Caki2 (cell line): ENCODE measurements around the gene YIPF3. TPM values are rescaled to one million over a fixed set of nuclear protein-coding genes. Genes with fewer than 3 reads are reported as not detected.
"Not testable (repeated sequence)": the region's sequence is repeated elsewhere in the genome, so short reads cannot be mapped to it uniquely, and the experiment has no call there.

Experiments used
- DNase-seq: peaks from one replicate; pipeline ENCODE4 v3.0.0-alpha.2; 2015; ENCODE audit warnings: low read depth
- in situ Hi-C: cut with HindIII; loops from 2 replicates; pipeline ENCODE4 v1.10.0; 2016; ENCODE audit warnings: low sequenced_read_pairs, low pct_unique_long_range_greater_than_20kb, mixed read lengths
- total RNA-seq: library from RNA; depleted of rRNA; stranded (reverse); fragments of >200 nt; shearing (Covaris generic); gene quantifications from 2 replicates; pipeline ENCODE4 v1.2.3, GENCODE V29; 2014; ENCODE audit warnings: low replicate concordance; rRNA removed

Gene YIPF3
- total RNA-seq, 1 experiment from 2014 or later: 127 TPM

DNA sequence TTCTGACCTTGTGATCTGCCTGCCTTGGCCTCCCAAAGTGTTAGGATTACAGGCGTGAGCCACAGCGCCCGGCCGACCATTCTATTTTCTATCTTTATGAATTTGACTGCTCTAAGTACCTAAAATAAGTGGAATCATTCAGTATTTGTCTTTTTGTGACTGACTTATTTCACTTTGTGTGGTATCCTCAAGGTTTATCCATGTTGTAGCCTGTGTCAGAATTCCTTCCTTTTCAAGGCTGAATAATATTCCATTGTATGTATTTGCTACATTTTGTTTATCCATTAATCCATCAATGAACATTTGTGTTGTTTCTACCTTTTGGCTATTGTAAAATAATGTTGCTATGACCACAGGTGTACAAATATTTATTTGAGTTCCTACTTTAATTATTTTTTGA lies 44.2 kb downstream of the YIPF3 start:
- in situ Hi-C loops: no loop called here
- DNase-seq: no peak

DNA sequence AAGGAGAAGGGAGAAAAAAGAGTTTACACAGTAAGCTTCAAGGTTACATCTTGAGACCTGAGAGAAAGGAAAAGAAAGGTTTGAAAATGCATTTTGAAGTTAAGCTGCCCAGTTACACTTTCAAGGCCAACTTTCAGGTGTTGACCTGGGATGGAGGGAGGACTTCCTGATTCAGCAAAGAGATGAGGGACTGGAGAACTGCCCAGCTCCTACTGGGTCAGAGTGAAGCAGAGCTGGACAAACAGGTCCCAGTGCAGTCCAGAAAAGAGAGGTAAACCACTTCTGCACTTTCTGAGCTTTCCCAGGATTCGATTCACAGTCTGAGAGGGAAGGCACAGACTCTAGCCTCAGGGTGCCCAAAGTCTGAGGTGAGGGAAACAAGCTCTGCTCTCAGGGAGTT lies 45.3 kb downstream of the YIPF3 start:
- in situ Hi-C loops: no loop called here

DNA sequence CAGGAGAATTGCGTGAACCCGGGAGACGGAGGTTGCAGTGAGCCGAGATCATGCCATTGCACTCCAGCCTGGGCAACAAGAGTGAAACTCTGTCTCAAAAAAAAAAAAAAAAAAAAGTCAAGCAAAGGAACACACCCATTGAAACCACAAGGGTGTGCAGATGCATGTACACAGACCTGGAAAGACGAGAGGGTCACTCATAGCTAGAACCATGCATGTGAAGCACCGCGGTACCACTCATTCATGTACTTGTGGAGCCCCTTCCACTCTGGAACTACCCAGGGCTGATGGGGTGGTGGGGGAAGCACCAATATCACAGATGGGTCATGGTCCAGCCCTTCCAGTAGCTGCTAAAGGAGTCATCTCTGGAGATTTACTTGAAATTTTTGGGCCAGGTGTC lies 46.8 kb downstream of the YIPF3 start:
- in situ Hi-C loops: no loop called here

More for the DNA sequence above, 45.3 kb downstream of the YIPF3 start:
- DNase-seq: no peak

DNA sequence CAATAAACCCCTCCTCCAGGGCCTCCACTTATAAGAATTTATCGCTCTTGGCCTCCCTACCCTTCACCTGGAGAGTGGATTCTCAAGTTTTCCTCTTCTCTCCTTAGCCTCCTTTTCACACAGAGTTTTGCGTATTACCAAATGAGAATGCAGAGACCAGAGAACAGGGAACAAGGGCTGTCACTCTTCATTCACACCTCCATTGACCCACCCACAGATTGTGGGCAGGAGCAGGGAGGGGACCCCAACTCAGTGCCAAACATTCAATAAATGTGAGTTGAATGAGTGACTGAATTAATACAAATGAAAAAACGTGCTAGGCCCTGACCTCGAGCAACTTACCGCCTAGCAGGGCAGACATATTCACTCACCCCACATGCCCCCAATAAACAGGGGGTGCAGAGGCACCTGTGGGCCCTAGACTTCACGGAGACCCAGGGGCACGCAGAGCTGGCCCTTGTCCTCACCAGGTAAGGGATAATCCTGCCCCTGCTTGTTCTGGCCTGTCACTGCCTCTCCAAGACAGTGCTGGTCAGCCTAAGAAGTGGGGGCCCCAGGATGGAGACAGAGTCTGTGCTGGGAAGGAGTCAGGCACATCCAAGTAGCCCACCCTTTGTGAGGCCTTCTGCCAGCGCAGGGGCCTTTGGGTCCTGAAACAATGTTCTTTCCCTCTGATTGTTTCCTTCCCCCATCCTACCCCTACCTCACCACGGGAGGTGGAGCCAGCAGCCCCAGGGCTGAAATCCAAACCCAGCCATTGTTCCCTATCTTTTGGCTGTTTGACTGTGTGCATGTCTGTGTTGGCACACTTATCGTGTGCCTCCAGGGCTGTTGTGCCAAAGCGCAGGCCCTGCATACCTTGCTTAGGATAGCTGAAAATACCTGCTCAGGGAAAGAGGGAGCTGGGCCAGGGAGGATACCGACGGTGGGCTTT lies 47.7 kb downstream of the YIPF3 start:
- DNase-seq: no peak
- in situ Hi-C loops: no loop called here

More for the DNA sequence above, 46.8 kb downstream of the YIPF3 start:
- DNase-seq: no peak

DNA sequence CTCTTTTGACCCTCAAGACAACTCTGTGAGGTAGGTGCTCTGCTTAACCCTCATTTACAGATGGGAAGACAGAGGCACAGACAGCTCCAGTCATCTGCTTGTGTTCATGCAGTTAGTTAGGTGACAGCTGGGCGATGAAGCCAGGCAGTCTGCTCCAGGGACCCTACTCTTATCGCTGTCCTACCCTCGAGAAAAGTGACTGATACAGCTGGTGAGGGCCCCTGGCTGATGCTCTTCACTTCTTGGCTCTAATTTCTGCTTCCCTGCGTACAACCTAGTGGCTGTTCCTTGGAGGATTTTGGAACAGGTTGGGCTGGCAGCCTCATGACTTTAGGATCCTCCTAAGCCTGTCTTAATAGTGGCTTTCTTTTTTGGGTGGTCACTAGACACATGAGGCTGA lies 48.5 kb downstream of the YIPF3 start:
- in situ Hi-C loops: no loop called here
- DNase-seq: no peak

DNA sequence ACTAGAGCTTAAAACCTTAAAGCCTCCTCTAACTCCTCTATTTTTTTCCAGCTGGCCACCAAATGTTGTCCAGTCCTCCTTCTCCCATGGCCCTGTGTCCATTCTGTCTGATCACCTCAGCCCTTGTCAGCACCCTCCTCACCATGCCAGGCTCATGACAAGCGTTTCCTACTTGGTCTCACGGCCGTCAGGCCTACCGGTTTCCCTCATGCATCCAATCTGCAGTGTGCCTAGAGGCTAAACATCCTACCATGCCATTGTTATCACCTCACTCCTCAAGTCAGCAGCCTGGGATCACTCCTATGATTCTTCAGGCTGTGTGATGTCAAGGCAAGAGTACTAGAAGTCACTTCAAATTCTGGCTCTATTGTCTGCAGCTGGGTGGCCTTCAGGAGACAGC lies 49.0 kb downstream of the YIPF3 start:
- in situ Hi-C loops: no loop called here
- DNase-seq: no peak

DNA sequence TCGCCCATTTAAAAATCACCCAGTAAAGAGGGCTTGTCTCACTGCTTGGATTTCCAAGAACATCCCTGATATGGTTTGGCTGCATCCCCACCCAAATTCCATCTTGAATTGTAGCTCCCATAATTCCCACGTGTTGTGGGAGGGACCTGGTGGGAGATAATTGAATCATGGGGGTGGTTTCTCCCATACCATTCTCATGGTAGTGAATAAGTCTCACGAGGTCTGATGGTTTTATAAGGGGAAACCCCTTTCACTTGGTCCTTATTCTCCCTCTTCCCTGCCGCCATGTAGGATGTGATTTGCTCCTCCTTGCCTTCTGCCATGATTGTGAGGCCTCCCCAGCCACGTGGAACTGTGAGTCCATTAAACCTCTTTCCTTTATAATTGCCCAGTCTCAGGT lies 49.5 kb downstream of the YIPF3 start:
- in situ Hi-C loops, DNase-seq: not testable (repeated sequence)

DNA sequence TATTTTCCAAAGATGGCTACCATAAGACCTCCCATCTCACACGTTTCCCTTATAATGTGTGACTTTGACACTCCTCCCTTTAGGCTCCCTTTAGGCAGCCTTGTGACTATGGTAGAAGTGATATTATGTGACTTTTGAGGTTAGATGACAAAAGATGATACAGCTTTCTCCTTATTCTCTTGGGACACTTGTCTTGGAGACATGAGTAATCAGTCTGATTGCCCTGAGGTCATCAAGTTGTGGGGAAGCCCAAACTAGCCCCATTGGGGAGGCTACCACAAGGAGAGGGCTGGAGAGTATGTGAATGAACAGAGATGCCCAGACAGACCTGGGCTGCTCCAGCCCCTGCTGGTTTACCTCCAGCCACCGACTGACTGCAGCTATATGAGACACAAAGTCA lies 50.8 kb downstream of the YIPF3 start:
- in situ Hi-C loops: no loop called here
- no peak for DNase-seq

DNA sequence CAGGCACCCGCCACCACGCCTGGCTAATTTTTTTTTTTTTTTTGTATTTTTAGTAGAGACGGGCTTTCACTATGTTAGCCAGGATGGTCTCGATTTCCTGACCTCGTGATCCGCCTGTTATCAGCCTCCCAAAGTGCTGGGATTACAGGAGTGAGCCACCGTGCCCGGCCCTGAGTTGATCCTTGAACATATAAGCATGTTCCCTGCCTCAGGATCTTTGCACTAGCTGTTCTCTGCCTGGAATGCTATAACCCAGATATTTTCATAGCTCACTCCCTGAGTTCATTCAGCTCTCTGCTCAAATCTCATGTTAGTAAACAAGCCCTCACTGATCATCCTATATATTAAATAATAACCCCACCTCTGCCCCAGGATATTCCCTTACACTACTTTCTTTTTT lies 52.4 kb downstream of the YIPF3 start:
- DNase-seq: no peak
- in situ Hi-C loops: no loop called here

DNA sequence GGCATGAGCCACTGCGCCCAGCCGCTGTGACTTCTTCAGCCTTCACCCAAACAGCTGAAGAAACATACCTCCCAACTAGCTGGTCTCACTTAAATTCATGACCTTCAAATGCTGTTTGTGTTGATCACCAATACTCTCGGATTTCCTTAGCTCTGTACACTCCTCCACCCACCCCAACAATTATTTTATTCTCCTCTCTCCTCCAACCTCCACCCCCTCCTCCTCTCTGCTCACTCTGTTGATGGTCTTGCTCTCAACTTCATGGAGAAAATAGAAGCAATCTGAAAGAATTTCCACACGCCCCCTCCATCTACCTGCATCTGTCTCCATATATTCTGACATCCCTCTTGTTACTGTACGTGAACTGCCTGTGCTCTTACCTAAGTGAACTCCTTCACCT lies 54.8 kb downstream of the YIPF3 start:
- in situ Hi-C loops: no loop called here
- DNase-seq: no peak

Other genes starting within 250 kb of the YIPF3 start
- gene SLC22A7, start 218.7 kb downstream of the YIPF3 start, total RNA-seq: not detected in 2 replicates
- not detected in 2 replicates for gene CRIP3, start 208.1 kb downstream of the YIPF3 start, total RNA-seq
- gene ZNF318, start 147.3 kb downstream of the YIPF3 start, total RNA-seq: 1.6 and 4.3 TPM in 2 replicates
- gene ABCC10, start 89.4 kb downstream of the YIPF3 start, total RNA-seq: 4.0 and 4.5 TPM in 2 replicates
- gene DLK2, start 61.4 kb downstream of the YIPF3 start, total RNA-seq: 0.07 TPM in 1 of 2 replicates, not detected in the other
- 20.2 and 22.7 TPM in 2 replicates for gene TJAP1, start 39.4 kb downstream of the YIPF3 start, total RNA-seq
- 0.20 and 0.29 TPM in 2 replicates for gene LRRC73, start 6.6 kb downstream of the YIPF3 start, total RNA-seq
- gene POLR1C, start 163 bp upstream of the YIPF3 start, total RNA-seq: 49.0 and 53.9 TPM in 2 replicates
- gene XPO5, start 59.1 kb upstream of the YIPF3 start, total RNA-seq: 28.3 and 39.2 TPM in 2 replicates
- 23.5 and 39.0 TPM in 2 replicates for gene POLH, start 59.3 kb upstream of the YIPF3 start, total RNA-seq
- gene GTPBP2, start 112.3 kb upstream of the YIPF3 start, total RNA-seq: 51.0 and 56.5 TPM in 2 replicates
- gene MAD2L1BP, start 118.9 kb upstream of the YIPF3 start, total RNA-seq: 39.1 and 46.7 TPM in 2 replicates
- gene RSPH9, start 128.1 kb upstream of the YIPF3 start, total RNA-seq: not detected in 2 replicates
- 92.4 and 125 TPM in 2 replicates for gene MRPS18A, start 170.9 kb upstream of the YIPF3 start, total RNA-seq